NB4 (cell line): ENCODE results near the gene ADAM10.
A peak's percentile ranks its signal among the peaks of the same experiment; 100 is the strongest.

Experiments used
- DNase-seq: peaks from one replicate; pipeline ENCODE4 v3.0.0; 2010; ENCODE audit warnings: low read depth
- H3K4me3 ChIP-seq: one replicate; pipeline ENCODE4 v1.5.1; 2011; ENCODE audit warnings: mild to moderate bottlenecking, low read depth, low read length, moderate library complexity
- MYC ChIP-seq: IDR thresholded peaks from 2 replicates; pipeline ENCODE4 v1.6.1; 2011; ENCODE audit warnings: low read depth, low read length
- POLR2A ChIP-seq: IDR thresholded peaks from 2 replicates; pipeline ENCODE4 v1.6.1; 2011; ENCODE audit warnings: mild to moderate bottlenecking; ENCODE audit not compliant: insufficient read length; ENCODE audit errors: extremely low read depth
- TF ChIP-seq, protein P1 (sequence below): IDR thresholded peaks from one replicate; pipeline ENCODE4 v1.5.1; 2012; ENCODE audit warnings: low read depth, low read length
- TF ChIP-seq, protein P2 (sequence below): IDR thresholded peaks from 2 replicates; pipeline ENCODE4 v1.6.1; 2011; ENCODE audit warnings: low read depth, low read length

Gene ADAM10

DNA sequence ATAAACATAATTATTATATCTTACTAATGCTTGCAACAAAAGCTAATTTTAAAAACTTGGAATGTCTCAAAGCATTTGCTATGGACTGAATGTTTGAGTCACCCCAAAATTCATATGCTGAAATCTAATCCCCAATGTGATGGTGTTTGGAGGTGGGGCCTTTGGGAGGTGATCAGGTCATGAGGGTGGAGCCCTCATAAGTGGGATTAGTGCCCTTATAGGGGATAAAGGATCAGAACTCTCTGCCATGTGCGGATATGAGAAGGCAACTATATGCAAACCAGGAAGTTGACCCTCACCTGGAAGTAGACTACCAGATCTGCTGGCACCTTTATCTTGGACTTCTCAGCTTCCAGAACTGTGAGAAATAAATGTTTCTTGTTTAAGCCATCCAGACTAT is 180.1 kb downstream of the ADAM10 start:
- H3K4me3 ChIP-seq, result no peak overlapping the region
- DNase-seq, result no peak
- TF ChIP-seq, protein P1, sequence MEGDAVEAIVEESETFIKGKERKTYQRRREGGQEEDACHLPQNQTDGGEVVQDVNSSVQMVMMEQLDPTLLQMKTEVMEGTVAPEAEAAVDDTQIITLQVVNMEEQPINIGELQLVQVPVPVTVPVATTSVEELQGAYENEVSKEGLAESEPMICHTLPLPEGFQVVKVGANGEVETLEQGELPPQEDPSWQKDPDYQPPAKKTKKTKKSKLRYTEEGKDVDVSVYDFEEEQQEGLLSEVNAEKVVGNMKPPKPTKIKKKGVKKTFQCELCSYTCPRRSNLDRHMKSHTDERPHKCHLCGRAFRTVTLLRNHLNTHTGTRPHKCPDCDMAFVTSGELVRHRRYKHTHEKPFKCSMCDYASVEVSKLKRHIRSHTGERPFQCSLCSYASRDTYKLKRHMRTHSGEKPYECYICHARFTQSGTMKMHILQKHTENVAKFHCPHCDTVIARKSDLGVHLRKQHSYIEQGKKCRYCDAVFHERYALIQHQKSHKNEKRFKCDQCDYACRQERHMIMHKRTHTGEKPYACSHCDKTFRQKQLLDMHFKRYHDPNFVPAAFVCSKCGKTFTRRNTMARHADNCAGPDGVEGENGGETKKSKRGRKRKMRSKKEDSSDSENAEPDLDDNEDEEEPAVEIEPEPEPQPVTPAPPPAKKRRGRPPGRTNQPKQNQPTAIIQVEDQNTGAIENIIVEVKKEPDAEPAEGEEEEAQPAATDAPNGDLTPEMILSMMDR, result no peak
- TF ChIP-seq MYC (no peak), POLR2A (no peak)
- TF ChIP-seq, protein P2, sequence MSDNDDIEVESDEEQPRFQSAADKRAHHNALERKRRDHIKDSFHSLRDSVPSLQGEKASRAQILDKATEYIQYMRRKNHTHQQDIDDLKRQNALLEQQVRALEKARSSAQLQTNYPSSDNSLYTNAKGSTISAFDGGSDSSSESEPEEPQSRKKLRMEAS, result no peak

DNA sequence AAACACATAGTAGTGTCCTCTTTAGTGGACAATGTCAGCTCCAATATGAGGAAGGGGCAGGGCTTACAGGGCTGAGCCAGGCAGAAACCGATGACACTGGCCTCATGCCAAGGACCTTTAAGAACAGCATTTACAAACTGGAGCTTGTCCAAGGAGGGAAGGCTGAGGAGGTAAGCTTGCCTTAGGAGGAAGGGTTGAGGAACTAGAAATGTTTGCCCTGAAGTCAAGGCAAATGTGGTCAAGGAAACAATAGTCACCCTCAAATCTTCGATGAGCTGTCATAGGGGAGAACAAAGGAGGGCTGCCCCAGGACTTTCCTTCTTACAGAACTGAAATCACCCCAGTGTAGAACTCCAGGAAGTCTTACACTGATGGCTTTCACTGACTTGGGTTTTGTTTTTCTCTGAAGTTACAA is 181.3 kb downstream of the ADAM10 start:
- peak; percentile 62 for DNase-seq
- no peak overlapping the region for H3K4me3 ChIP-seq
- TF ChIP-seq, protein P1, result no peak
- no peak for TF ChIP-seq MYC
- TF ChIP-seq POLR2A, result no peak
- TF ChIP-seq, protein P2, result no peak

DNA sequence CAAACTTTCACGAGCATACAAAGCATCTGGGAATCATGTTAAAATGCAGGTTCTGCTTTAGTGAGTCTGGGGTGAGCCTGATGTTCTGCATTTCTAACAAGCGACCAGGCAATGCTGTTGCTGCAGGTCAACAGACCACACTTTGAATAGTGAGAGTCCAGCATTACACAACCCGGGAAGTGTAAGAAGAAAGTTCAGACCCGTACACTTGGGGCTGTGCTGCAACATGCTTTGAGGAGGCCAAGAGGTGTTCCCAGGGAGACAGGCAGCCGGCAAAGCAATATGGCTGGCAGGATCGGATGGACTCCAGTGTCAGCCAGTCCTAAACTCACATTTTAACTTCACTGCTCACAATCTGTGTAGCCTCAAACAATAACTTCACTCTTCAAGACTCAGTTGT is 183.5 kb downstream of the ADAM10 start:
- TF ChIP-seq, protein P1, result no peak
- TF ChIP-seq, protein P2, result no peak
- TF ChIP-seq POLR2A (no peak), MYC (no peak)

DNA sequence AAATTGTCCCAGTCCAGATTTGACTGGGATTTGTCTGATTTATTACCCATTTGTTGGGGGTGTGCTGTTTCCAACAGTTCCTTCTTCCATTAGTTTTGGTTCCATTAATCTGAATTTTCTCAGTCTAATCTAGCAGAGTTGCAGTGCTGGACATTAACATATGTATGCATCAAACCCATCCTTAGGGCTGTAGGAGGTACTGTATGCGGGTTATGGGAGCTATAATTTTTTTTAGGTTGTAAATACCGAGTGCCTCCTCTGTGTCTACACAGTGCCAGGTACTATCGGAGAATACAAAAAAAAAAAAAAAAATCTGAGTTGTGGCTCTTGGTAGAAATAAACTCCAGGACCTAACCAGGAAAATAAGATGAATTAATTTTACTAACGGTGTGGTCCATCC is 183.9 kb downstream of the ADAM10 start:
- no peak overlapping the region for H3K4me3 ChIP-seq
- DNase-seq, result no peak
- TF ChIP-seq, protein P1, result no peak
- TF ChIP-seq MYC (no peak), POLR2A (no peak)
- TF ChIP-seq, protein P2, result no peak

More for the DNA sequence above, 183.5 kb downstream of the ADAM10 start:
- DNase-seq, result peak; percentile 6
- no peak overlapping the region for H3K4me3 ChIP-seq

DNA sequence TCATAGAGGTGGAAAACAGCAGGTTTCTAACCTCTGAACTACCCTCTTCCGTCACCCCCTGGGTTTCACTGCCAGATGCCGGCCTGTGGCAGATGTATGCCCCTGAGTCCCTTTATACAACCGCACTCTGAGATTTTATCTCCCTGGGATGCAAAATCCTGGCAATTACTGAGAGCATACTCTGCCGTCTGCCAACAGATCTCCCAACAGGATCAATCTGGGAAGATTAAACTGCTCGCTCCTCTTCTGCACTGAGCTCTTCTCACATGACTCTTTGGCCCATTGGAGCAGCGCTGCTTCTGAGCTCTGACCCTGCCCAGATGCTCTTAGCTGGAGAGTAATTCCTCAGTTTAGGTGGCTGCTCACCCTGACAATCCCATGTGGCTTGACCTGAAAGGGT is 184.5 kb downstream of the ADAM10 start:
- TF ChIP-seq, protein P2, result no peak
- TF ChIP-seq, protein P1, result no peak
- TF ChIP-seq POLR2A (no peak), MYC (no peak)
- H3K4me3 ChIP-seq, result no peak overlapping the region
- DNase-seq, result no peak
